GM18507 (cell line): ENCODE measurements around the gene CLEC16A.

Experiments used
- DNase-seq: peaks from one replicate; pipeline ENCODE4 v3.0.0; 2011; ENCODE audit warnings: low read depth; ENCODE audit not compliant: insufficient read length; ENCODE audit errors: extremely low spot score
- FAIRE-seq: peaks from 2 replicates; lab custom pipeline; 2011; peaks lifted over from hg19 to GRCh38; lab: Jason Lieb, UNC

The CLEC16A gene

DNA sequence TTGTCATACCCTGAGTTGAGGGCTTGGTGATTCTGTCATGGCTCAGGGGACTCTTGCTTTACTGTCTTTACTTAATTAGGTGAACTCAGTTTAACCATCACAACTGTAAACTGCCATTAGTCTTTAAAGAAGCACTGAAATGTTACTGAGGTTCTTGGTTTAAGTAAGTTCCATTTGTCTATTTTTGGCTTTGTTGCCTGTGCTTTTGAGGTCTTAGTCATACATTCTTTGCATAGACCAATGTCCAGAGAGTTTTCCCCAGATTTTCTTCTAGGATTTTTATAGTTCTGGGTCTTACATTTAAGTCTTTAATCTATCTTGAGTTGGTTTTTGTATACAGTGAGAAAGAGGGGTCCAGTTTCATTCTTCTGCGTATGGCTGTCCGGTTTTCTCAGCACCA, 174.1 kb downstream of the CLEC16A start:
- DNase-seq, result no peak
- no peak for FAIRE-seq

DNA sequence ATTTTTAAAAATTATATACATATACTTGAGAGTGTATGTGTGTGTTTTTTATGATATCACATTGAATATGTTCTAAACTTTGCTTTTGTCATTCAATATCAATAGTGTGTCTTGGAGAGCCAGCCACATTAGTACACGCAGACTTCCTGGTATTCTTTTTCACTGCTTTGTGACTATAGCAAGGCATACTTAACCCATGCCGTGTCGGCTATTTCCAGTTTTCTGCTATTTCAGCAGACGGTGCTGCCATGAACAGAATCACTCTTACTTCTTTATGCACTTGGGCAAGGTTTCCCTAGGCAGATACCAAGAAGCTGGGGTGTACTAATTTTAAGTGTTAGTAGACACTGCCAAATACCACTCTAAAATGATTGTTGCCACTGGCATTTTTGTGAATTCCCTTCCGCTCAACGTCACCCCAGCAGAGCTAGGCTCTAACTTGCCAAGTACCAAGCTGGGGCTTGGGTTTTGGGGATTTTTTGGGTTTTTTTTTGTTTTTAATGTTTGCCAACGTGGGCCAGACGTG, 176.8 kb downstream of the CLEC16A start:
- DNase-seq, result no peak
- FAIRE-seq, result no peak

DNA sequence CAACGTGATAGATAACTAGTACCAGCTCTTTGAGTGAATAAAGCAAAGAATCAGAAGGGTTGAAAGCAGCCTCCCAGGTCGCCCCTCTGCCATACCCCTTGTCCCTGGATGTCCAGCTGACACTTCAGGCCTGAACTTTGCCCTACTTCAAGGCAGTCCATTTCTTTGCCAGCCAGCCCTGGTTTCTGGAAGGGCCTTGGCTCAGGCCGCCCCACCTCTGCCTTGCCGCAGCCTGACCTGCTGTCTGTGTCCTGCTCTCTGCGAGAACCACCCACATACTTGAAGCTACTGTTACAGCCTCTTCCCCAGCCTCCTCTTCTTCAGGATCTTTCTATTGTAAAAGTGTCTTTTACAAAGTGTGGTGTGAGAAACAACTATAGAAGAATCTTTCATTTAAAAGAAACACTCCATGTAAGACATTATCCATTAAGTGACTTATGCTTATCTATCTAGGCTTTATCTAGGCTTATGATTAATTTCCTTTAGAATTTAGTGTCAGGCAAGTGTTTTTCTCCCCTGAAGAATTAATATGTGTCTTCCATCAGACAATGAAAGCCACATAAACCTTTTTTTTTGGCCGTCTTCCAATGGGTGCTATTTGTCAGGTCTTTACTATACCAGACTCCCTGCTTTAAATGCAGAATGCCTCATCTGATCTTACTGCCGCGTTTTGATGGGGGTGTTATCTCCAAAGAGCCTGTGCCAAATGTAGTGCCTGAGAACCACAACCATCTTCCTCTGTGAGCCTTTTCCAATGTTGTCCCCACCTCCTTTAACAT, 177.7 kb downstream of the CLEC16A start:
- no peak for DNase-seq
- no peak for FAIRE-seq

DNA sequence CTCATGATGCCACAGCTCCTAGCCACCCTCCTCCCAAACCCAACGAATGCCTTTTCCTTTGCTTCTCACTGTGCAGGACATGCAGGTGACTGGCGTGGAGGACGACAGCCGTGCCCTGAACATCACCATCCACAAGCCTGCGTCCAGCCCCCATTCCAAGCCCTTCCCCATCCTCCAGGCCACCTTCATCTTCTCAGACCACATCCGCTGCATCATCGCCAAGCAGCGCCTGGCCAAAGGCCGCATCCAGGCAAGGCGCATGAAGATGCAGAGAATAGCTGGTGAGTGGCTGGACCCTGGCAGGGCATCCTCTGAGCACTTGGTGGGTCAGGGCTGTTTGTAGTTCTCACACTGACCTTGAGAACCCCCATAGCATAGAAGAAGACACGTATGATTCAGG, 179.3 kb downstream of the CLEC16A start:
- DNase-seq (no peak), FAIRE-seq (no peak)

DNA sequence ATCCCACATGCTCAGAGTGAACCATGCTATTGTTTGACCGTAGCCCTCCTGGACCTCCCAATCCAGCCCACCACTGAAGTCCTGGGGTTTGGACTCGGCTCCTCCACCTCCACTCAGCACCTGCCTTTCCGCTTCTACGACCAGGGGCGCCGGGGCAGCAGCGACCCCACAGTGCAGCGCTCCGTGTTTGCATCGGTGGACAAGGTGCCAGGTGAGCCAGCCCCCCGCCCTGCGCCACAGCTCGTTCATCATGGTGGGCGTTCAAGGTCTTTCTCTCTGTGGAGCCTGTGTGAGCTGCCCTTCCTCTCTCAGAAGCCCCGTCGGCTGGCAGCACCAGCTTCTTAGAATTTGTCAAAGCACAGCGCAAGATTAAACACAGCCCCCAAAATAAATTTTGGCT, 181.6 kb downstream of the CLEC16A start:
- FAIRE-seq, result no peak
- DNase-seq, result no peak

DNA sequence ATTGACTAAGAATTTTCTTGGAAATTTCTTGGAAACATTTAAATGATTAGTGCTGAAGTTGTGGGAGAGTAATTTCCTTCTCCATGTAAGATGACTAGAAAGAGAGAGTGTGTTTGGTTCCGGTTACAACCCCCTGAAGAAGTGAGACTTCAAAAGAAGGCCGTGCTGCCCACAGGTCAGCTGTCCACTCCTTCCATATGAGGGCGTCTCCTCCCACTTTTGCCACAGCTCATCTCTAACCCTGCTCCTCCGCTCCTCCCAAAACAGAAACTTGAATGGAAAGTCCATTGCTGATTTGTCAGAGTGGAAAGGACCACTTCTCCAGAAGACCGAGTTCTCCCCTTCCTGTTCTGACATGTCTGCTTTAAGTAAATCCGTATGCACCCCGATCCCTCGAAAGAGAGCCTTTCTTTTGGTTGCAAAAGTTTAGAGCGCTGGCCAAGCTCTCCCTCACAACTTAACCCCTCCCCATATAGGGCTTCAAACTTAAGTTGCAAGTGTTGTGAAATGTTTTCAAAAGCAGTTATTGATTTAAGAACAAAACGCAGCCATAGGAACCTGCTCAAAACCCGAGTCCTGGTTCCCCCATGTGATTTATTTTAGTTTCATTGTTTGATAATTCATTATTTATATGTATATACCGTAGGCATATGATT, 182.2 kb downstream of the CLEC16A start:
- FAIRE-seq (no peak), DNase-seq (no peak)

DNA sequence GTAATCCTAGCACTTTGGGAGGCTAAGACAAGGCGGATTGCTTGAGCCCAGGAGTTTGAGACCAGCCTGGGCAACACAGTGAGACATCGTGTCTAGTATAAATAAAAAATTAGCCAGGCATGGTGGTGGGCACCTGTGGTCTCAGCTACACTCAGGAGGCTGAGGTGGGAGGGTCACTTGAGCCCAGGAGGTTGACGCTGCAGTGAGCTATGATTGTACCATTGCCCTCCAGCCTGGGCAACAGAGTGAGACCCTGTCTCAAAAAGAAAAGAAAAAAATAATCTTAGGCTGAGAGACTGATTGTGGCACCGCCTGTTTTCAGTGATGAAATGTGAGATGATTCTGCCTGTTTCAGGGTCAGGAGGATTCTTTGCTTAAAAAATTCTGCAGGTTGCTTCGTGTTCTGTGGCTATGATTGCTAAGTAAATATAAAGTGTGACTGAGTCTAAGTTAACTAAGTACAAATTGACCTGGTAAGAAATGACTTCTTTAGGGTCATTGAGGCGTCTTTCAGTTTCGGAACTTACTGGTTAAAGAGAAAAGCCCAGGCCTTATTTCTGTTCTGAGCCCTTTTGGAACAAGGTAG, 183.3 kb downstream of the CLEC16A start:
- FAIRE-seq, result no peak
- DNase-seq, result no peak

DNA sequence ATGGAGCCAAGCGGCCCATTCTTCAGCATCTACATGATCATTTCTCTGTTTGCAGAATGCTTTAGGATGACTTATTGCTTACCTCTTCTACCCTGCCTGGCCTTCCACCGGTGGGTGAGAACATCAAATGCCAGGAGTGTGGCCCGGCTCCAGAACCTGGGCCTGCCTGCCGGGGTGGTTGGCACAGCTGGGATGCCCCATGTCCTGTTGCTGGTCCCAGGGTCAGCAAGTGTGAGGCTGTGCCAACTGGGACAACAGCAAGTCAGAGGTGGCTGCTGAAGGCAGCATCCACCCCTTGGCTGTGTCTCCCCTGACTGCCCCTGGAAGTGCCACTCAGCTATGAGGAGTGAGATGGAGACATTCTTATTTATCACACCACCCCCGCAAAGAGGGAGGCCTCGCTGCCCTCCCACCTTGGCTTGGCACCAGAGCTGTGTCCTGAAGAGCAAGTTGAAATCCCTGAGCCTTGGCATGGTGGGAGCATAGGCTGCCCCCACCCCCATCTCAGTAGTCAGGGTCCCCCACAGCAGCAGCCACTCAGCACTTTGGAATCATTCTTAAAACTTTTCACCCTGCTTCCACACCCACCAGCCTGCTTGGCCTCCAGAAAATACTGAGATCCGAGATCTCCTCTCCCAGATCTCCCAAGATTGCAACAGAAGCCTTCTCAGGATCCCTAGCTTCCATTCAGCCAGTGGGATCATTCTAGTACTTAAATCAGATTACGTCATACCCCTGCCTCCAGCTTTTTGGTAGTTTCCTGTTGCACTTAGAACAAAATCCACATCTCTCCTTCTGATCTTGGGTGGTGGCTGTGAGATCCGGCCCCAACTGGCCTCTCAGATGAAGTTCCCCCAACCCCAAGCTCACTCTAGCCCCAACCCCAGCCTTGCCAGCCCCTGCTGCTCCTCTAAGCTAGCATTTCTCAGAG, 184.1 kb downstream of the CLEC16A start:
- FAIRE-seq, result no peak
- no peak for DNase-seq

DNA sequence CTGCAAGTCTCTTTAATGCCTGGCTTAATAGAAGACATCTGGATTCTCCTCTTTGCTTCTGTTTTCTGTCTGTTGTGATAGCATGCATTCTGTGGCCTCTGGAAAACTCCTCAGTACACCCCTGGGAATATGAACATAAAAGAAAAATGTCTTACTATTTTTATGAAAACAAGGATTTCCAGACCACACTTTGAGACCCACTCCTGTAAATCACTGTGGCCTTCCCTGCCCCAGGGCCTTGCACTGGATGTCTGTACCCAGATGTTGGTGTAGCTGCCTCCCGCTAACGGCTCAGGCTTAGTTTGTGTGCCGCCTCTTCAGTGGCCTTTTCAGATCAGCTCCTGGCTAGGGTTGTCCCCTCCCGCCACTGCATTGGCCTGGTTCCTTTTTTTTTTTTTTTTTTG, 185.0 kb downstream of the CLEC16A start:
- DNase-seq (no peak), FAIRE-seq (no peak)

DNA sequence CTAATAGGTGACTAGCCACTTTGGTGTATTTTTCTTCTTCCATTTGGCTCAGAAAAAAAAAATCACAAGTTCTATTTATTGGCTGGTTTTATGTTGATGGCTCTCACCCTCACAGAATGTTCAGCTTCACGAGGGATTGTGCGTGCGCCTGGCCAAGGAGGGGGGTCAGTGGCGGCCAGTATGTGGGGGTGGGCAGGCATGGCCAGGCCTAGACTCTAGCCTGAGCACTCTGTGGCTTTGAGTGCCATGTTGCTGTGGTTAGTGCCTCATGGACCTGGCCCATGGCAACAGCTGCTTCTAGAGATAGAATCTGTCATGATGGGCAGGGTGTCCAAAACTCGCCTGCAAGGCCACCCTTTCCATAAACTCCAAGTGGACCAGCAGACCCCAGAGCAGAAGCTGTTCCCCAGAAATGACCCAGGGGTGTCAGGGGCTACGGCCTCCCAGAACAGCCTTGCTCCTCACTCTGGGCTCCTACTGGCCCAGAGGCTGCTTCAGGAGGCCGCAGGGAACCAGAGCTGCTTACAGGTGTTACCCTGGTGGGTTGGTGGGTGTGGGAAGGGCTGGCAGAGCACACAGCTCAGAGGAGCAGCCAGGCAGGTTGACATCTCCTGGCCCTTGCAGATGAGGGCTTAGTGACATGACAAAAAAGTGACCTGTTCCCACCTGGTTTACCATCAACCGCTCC, 186.8 kb downstream of the CLEC16A start:
- FAIRE-seq (no peak), DNase-seq (no peak)

DNA sequence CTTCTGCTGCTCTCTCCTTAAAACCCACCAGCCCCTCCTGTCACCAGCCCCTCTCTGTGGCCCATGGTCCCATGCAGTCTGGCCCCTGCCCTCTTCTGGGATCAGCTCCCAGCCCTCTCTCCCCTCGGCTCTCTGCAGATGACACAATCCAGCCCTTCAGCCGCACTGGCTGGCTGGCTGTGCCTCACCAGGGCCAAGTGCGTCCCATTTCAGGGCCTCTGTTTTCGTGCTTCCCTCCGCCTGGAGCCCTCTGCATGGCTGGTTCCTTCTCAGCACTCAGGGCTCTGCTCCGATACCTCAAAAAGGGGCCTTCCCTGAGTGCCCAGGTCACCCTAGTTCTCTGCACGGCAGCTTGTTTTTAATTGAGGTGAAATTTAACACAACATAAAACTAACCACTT, 187.3 kb downstream of the CLEC16A start:
- DNase-seq (no peak), FAIRE-seq (no peak)

DNA sequence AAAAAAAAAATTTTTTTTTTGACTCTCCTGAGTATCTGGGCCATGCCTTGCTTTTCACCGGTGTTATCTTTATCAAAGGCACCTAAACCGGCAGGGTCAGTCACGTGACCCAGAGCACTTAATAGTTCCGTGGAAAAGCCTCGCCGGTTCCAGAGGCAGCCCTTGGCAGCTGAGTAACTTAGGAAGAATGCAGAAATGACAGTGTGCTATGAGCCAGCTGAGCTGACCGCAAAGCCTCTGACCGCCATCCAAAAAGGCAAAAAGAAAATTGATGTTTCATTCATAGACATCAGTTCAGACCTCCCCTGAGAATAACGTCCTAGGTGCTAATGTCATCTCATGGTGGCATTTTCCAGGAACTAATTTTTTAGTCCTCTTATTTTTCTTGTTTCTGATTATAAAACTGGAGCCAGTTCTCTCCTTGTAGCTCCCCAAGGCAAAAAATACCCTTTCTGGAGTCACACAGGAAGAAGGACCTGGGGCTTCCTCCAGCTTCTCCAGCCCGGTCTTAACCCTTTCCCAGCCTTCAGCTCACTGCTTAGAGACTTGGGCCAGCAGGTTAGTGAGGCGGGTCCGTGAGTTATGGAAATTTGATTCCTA, 189.1 kb downstream of the CLEC16A start:
- DNase-seq (no peak), FAIRE-seq (no peak)

DNA sequence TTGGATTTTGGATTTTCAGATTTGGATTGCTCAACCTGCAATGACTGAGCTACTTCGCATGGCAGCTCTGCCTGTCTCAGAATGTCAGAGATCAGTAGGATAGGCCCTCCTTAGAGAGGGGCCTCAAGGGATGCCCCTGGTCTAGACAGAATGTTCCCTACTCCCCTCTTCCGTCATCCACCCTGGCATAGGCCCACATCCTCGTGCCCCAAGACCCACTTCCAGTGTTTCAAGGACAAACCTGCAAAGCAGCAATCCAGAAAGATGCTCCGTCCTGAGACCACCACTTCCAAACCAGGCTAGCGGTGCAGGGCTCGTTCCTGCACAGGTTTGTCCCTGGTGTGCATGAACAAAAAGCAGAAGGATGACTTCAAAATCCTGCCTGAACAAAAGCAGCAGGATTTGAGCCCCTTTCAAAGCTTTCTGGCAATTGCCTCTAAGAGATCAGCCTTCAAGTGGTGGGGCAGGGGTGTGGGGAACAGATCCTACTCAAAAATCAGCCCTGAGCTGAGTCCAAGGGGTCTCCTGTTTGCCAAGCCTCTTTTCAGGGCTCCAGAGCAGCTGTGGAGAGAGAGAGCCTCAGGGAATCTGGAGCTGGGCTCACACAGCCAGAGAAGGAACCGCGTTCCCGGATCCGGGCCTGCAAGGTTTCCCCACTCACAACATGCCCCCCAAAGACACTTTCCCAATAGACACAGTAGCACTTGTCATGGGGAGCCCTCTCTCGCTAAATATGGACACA, 190.5 kb downstream of the CLEC16A start:
- no peak for FAIRE-seq
- DNase-seq, result no peak

DNA sequence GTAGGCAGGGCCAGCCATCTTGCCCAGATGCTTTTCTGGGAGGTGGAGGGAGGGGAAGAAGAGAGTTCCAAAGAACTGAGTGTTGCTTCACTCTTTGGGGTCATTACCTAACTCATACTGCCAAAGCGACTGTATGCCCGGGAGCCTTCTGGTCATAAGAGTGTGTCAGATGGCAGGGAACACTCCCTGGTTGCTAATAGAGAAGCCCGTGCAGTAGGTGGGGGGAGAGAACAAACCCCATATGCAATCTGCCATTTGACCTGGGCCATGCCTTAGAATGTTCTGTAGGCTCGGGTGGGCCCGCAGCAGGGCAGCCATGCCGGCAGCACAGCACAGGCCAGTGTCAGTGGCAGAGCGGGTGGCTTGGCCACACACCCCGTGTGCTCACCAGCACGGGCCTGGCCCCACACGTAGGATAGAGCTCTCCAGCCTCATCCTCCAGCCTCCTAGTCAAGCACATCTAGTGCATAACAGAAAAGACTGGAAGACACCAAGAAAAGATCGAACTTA, 191.2 kb downstream of the CLEC16A start:
- FAIRE-seq, result no peak
- DNase-seq, result no peak

DNA sequence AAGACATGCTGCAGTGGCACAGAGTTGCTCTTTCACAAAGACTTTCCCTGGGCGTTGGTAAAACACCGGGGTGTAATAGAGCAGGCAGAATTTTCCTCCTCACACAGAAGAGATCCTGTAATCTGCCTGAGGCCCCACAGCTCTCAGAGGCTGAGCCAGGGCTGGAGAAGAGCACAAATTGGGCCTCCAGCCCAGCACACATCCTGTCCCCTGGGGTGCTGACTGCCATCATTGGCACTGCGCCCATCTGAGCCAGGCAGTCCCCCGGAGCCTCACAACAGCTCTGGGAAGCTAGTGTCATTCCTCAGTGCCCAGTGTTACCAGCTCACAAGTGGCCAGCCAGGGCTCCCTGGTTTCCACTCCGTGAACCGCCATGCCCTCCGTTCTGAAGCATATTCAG, 192.2 kb downstream of the CLEC16A start:
- FAIRE-seq (no peak), DNase-seq (no peak)

DNA sequence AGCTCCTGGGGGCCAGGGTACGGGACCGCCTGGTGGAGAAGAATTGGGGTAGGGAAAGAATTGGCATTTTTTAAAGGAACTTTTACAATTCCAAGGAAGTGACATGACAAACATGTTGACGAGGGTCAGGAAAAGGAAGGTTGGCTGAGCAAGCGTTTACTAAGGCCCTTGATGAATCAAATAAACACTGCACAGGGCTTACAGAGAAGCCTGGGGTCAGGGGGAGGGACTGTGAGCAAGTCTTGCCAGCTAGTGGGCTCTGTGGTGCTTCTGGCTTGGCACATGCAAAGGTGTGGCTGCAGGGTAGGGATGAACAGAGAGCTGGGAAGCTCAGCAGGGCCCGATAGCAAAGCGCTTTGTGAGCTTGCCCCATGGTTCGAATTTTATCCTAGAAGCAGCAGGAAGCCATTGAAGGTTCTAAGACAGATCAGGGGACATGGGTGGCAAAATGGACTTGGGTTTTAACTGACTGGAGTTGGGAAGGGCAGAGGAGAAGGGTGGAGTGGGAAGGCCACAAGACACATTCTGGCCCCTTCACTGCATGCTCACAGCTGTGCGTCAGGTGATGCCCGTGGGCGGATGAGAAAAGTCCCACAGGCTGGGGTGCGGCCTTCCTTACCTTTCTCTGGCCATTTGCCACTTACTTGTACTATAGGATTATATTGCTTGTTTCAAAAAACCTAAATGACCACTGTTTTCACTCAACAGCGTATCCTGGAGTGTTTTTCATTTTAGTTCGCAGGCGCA, 193.8 kb downstream of the CLEC16A start:
- FAIRE-seq (no peak), DNase-seq (no peak)

DNA sequence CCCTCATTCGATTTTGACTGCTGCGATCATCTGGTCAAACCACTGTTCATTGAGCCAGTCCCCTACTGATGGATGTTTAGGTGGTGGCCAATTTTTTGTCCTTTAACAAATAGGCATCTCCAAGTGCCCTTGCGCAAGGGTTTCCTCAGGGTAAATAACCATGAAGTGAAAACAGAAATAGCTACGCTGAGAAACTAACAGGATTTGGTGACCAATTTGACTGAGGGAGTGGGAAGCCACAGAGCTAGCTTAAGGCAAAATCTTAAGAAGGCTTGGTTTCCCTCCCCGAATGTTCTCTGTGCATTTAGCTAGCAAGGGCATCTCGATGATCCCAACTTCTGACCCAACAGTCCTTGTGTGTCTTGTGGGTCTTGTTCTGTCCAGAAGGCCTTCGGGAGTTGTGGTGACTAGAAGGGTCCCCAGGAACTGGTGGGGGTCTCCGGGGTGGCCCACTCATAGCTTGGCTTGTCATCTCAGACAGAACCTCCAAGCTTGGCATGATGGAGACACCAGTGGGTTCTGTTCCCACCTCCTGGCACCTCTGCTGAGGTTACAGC, 194.5 kb downstream of the CLEC16A start:
- DNase-seq (no peak), FAIRE-seq (no peak)
